Cerebellar nuclear complex (tissue), 1 donor: ENCODE results near the gene SMOC2.

Source experiments
- DNase-seq, 2 experiments: peaks; one replicate each; lab custom pipeline; 2025; lab: John Stamatoyannopoulos, UW

Gene SMOC2

DNA sequence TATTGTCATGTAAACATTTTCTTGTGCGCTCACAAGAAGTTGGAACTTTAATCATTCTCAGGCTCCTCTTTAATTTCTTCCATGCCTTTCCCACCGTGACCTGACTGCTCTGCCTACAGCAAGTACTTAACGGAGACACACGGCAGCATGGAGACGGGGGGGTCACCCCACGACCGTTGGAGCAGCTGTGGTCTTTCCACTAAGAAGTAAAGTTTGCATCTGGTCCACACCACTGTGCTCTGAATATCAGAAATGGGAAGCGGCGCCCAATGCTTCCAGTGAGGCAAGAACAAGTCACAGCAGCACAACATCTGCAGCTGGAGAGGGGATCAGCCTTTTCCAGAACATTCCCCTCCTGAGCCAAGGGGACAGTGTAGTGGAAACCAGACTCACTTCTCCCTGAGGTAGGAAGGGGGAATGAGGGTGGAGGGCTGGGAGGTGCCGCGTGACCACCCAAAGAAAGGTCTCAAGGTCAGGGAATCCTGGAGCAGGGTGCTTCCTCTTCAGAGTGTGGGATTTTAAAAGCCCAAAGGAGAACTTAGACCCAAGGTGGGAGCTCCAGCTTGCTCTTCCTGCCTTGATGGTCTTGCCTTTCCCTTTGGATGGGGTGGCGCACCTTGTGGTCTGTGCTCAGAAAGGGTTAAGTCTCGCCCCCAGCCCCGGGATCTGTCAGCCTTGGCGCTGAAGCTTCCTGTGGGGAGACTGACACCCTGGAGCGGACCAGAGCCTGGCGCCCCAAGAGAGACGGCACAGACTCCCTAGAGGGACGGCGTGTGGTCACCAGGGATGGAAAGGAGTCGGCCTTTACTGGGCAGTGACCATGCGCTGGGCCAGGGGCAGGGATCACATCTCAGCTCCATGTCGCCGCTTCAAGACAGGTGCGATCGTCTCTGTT, 25.6 kb upstream of the SMOC2 start:
- DNase-seq, result no peak

DNA sequence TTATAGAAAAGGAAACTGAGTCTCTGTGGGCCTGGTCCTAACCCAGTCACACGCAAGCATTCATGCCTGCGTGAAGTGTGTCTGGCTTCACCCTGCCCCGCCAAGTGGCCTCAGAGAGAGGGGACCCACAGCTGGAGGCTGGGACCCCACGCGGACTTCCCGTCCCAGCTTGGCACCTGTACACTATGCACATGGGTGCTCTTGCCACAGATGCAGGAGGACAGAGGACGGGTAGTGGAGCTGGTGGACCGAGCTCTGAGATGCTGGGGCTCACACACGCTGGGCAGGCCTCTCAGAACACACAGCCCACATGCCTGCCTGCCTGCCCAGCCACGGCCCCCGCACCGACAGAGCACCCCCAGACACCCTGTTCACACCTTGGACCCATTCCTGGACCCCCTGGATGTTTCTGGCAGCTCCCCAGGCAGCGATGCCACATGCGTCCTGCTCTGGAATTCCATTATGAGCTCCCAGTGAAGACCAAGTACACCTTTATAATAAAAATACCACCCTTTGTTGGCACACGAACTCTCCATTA, 24.9 kb upstream of the SMOC2 start:
- DNase-seq, result no peak

DNA sequence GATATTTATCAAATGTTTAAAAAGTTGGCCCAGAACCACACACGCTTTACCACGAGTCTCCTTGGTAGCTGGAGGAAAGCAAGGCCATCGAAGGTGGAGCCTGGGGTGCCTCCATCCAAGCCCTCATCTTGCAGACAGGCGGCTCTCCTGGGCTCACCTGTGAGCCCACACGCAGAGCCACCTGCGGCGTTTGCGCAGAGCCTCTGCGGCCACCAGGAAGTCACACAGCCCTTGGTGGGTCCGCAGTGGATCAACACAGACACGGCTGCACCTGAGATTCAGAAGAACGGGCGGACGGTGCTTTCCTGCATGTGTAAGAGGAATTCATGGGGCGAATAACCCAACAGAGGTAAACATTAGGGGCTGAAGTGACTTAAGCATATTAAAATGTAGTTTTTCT, 24.5 kb upstream of the SMOC2 start:
- DNase-seq, result no peak

DNA sequence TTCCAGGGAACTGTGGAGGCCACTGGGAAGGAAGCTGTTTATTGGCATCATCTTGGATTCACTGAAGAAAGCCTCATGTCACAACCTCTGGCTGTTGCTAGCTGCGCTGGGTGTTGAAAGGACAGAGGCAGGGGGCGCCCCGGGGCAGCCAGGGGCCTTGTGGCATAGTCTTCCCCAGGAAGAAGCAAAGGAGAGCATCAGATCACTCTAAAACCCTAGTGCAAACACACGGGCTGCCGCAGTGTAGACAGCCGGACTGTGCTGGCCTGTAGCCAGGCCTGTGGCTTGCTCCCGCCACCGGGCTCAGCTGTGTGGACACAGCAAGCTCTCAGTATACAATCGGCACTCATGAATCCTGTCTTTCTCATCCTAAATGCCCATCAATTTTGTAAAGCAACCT, 23.8 kb upstream of the SMOC2 start:
- no peak for DNase-seq

DNA sequence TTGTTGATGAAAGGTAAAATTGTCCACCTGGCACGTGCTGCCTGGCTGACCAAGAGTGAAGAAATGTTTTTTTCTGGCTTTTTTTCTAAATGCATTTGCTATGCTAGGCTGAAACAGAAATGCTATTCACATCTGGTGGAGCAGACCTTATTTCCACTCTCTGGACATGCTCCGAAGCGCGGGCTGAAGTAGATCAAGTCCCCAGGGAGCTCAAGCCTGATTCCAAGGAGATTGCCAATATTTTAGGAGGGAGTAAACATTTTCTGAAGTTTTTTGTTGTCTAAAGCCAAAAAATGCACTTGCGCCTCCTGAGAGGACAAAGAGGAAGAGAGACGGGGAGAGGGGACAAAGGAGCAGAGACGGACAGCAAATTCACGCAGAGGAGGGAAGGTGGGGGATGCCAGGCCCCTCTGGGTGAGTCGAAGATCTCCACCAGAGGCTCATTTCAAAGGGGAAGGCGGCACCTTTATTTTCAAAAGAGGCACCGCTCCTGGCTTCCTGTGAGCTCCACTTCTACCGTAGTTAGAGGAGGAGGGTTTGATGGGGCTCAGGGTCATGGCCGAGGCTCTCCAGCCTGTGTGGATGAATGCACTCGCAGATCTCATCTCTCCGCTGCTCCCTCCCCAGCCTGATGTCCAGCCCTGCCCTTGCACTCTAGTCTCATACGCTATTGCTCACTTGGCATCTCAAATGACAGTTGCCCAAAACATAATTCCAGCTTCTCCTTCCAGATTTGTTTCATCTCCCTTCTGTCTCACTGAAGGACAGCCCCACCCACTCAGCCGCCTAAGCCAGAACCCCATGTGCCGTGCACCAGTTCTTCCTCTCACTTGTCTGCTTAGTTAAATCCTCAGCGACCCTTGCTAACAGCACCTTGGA, 23.1 kb upstream of the SMOC2 start:
- DNase-seq, result no peak

DNA sequence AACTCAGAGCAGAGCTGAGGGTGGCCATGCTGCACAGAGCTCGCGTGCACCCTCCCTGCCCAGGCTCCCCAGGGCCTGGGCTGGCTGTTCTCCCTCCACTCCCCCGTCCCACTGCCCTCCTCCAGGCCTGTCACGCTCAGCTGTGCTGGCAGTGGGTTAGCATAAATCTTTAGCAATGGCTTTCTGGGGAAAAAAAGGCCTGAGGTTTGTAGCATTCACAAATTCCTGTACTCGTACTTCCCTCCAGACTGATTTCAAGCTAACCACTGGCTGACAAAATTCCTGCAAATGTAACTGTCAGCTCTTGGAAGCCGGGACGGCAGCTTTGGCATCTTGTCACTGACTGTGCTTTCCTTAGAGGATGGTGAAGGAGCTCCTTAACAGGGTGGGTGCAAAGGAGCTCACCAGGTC, 22.3 kb upstream of the SMOC2 start:
- no peak for DNase-seq

DNA sequence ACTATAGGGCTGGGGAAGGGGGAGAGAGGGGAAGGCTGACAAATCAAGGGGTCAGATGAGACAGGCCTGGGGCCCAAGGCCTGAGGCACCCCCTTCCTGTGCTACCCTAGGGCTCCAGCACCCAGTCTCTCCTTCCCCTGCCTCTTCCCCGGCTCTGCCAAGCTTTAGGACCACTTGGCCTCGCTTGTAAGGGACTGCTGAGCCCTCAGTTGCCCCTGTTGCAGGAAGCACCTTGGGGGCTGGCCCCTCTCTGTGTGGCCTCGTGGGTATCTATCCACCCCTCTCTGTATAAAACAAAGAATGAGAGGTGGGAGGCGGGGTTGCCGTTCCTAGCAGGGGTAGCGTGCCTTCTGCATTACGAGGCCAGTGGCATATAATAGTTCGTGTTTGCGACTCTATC, 21.4 kb upstream of the SMOC2 start:
- DNase-seq, result no peak

DNA sequence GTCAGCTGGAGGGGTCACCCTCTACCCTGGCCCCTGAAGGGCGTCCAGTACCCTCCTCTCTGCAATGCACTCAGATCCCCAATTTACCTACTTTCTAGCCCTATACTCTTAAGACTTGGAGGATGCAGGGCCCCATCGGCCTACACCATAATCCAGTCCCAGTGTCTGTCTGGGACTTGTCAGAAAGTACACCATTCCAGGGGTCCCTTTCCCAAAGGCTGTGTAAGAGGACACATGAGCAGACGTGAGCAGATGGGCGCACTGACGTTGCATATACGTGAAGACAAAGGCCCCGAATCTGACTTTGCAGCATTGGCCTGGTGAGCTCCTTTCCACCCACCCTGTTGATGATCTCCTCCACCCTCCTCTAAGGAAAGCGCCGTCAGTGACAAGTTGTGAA, 20.9 kb upstream of the SMOC2 start:
- no peak for DNase-seq

DNA sequence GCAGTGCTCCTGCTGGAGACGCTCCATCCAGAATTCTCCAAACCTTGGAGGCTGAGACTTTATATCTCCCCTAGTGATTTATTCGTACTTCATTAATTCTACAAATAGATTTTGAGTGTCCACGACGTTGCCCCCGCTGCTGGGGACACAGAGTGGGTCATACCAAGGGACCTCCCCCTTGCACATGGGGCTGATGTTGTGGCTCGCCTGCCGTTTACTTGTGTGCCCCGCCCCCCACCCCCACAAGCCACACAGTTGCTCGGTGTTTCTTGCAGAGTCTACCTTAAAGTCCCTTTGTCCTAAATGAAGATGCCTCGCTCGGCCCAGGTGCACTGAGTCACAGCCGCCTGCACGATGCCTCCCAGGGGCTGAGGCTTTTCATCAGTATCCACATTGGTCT, 20.3 kb upstream of the SMOC2 start:
- DNase-seq, result no peak

DNA sequence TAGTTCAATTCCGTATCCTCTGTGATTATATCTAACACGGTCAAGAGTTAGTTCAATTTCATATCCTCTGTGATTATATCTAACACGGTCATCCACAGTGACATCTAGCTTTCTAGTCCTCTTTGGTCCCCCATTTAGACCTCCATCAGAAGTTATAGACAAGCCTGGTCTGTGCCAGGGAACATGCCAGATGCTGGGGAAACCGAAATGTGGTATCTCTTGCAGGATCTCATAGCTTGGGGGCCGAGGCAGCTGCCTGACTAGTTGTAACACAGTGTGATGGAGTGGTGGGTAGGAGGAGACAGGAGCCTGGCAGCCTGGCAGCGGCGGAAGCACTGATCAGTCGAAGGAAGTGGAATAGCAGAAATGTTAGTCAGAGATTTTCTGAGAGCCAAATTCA, 13.8 kb upstream of the SMOC2 start:
- no peak for DNase-seq

DNA sequence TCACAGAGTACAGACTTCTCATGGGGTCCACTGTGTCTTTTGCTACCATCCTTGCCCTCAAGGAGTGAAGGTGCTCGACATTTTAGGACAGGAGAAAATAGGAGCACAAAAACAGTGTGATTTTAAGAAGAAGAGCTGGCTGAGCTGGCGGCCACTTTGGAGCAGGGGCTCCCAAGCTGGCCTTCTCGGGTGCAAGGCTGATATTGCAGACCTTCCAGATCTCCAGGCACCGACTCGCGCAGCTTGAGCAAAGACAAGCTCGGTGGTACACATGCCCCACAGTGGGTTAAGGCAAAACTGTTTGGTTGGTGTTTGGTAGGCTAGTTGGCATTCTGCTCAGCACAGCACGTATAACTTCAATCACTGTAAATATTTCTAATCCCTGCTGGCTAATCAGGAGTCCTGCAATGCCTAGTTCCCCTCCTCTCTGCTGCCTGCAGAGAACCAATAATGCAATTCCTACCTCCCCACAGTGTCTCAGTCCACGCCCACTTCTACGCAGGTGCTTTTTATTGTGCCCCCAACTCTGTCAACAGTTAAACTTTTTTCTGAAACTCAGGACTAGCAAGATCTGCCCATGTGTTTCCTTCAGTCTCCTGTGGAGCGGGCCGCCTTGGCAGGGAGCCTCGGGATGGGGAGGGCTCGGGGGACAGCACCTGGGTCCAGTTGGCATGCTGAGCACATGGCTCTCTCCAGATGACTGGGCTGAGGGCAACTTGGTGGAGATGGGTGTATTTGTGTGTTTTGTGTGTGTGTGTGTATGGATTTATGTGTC, 12.7 kb upstream of the SMOC2 start:
- DNase-seq, result no peak

DNA sequence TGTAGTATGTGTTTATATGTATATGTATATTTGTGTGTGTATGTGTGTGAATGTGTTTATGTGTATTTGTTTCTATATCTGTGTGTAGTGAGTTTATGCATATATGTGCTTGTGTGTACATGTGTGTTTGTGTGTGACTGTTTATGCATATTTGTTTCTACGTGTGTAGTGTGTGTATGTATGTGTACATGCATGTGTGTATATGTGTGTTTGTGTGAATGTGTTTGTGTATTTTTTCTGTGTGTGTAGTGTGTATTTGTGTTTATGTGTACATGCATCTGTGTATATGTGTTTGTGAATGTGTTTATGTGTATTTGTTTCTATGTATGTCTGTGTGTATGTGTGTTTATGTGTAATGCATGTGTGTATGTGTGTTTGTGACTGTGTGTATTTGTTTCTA, 12.1 kb upstream of the SMOC2 start:
- no peak for DNase-seq

DNA sequence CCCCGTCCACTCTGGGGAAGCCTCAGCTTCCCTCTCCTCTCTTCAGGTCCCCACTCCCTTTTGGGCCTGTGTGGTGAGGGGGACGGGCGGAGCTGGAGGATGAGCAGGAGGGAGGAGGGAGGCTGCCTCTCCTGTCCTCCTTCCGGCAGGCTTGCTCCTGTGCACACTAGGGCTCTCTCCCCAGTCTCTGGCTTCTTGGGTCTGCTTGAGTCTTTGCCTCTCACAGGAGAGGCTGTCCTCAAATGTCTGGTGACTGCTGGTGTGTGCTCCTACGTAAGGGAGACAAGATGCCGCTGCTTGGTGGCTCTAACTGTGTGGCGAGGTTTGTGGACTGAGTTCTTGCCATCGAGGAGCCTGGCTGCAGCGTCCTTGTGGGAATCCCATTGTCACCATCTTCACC, 8.8 kb upstream of the SMOC2 start:
- no peak for DNase-seq

DNA sequence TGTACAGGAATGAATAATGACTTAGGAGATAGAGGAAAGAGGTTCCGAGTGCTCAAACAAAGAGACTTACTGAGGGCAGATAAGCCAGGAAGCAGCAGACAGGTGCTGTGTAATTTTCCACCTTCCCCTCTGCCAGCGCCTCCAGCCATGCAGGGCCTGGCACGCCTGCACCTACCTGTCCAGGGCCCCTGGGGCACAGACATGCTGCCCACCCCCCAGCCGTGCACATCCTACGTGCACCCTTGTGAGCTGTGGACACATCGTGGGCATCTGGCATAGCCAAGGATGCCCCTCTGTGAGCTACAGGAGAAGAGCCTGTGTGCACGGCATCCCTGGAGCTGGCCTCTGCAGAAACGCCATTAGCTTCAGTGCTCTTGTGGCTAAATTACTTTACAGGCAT, 7.1 kb upstream of the SMOC2 start:
- DNase-seq, result no peak

DNA sequence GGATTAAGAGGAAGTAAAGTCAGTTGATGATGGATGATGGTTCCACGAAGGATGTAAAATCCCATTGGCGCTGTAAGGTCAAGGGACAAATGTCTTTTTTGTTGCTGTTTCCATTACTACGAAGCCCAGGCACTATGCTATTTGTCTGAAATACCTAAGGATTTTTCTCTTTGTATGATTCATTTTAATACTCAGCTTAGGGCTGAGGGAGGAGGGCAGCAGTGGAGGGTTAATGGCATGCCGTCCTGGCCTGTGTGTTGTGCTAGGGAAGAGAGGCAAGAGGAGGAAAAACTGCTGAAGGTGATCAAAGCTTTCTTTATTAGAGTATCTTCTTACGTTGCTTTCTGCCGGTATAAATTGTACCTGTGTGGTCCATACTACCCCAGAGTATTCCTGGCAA, 6.5 kb upstream of the SMOC2 start:
- no peak for DNase-seq

DNA sequence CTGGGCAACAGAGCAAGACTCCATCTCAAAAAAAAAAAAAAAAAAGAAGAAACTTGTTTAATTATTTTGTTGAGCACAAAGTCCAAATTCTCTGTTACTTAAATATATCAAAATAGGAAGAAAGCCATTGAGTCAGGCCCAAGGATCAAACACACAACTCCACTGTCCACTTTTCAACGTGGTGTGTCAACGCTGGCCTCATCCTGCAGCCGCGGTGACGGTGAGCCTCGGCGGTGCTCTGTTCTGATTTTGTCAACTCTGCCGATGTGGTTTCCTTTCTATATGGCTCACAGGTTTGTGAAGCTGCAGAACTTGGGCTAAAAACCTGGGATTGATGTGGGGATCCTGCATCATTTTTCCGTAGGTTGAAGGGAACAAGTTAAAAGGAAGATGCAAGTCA, 3.2 kb upstream of the SMOC2 start:
- DNase-seq, result no peak

DNA sequence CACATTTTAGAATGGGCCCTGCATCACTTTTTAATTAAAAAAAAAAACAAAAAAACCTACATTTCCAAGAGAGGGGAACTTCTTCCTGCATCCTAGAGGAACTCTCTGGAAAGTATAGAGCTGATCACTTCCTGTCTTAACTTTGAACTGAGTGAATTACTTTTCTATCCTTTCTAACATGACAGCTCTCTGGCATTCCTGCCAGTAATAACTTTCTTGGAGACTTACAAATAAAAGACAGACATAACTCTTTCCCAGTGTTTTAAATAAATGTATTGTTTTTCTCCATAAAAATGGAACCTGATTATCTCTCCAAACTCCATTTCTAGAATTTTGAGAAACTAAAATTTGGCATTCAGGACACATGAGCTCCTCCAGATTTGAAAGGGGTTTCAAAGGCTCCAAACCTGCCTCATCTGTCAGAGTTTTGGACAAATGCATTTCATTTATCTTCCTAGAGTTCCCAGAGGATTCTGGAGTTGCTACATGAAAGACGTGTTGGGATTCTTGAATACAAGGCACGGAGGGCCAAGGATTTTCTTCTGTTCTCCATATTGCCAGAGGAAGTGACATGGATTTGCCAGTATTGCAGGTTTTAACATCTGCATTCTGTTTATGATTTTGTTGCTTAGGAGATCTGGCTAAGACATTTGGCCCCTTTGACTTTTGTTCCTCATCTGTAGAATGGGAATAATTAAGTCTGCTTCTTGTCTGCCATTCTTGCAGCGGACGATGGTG, 2.0 kb upstream of the SMOC2 start:
- no peak for DNase-seq

DNA sequence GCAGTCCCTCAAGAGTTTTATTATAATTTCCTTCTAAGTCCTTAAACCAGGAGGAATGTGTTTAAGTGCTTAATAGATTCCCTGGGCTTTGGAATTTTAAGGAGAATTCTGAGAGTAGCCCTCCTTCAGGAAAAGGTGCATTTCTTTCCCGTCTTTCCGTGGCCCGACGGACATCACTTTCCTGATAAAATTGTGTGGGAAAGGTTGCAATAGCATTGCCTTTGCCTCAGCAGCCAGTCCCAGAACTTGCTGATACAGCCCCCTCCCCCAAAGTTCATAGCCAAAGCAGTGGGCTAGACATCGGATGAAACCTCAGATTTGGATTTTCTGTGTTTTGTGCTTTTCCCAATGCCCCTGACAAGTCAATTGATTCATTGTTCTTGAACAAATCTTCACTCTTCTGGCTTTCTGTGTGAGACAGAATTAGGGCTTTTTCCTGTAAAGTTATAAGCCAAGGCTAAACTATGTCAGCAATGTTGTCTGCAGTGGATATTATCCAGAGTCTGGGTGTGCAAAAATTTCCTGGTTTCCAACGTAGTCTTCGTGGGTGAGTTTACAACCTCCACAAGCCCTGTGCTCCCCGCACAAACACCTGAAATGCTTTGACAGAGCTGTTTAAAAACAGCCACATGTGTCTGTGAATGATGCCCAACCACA, 1.1 kb upstream of the SMOC2 start:
- DNase-seq, result no peak

DNA sequence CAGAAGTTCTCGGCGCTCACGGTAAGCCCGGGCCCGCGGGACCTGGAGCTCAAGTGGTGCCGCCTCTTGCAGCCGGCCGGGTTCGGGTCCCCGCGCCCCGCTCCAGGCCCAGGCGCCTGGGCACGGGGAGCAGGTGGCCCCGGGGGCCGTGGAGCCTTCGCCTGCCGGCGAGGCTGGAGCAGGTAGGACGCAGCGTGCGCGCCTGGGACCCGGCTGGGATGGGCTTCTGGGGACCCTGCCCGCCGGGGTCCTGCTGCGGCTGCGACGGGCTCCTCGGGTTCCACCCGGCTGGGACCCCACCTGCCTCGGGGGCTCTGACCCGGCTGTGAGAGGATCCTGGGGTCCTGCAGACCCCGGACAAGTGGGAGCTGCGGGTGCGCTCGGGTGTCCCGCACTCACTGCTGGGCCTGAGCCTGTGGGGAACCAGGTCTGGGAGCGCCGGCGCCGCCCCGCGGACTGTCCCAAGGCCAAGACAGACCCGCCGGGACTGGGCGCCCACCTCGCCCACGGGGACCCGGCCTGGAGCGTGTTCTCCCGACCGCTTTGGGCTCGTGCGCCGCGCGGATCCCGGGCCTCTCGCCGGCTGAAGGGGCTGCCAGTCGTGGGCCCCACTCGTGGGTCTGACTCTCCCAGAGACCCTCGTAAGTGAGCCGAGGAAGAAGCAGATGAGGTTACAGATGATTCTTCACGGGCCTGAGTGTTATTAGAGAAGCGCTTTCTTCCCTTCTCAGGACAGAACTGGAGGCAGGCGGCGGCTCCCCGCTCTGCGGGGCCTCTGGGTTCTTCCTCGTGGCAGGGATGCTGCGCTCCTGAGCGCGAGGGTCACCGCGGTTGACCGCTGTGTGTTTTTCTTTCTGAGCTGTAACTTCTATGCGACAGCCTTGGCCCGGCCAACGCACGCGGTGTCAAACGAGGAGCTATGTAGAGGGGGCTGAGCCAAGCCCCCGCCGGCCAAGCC, 729 bp downstream of the SMOC2 start:
- DNase-seq, result no peak

DNA sequence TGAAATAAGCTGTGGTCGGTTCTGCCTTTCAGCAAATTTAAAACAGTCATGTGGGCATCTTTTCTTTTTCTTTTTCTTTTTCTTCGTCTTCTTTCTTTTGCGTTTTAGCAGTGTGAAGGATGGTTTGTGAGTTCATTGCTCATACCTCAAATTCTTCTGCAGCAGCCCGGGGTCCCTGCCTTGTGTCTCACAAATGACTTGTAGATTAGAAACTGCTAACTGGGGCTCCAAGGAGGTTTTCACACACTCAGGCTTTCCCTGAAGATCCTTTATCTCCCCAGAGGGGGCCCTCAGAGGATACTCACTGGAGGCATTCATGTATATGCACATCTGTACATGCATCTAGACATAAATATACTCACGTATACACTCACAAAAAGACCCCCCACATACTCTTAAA, 1.7 kb downstream of the SMOC2 start:
- DNase-seq, result no peak
